HG02852 (cell line): ENCODE results near the gene NPW.

ENCODE experiments used
- ATAC-seq: cut with Tn5 transposase; IDR thresholded peaks from one replicate; pipeline ENCODE4 v1.9.1; 2021; ENCODE audit warnings: mild to moderate bottlenecking, moderate library complexity; ENCODE audit not compliant: unreplicated experiment

NPW gene

GRCh38 chr16:2034696-2035430, 15.3 kb downstream of the NPW start:
- ATAC-seq, result no peak

GRCh38 chr16:2035431-2036199, 16.0 kb downstream of the NPW start:
- ATAC-seq, result no peak

- no peak for ATAC-seq
Measured at GRCh38 chr16:2036200-2036966, 16.8 kb downstream of the NPW start.

GRCh38 chr16:2037115-2037514, 17.5 kb downstream of the NPW start:
- ATAC-seq, result no peak

GRCh38 chr16:2037647-2038381, 18.2 kb downstream of the NPW start:
- no peak for ATAC-seq

- ATAC-seq, result no peak
Measured at GRCh38 chr16:2038382-2039231, 19.0 kb downstream of the NPW start.

GRCh38 chr16:2039274-2040031, 19.9 kb downstream of the NPW start:
- no peak for ATAC-seq

- ATAC-seq, result no peak
Measured at GRCh38 chr16:2040041-2040786, 20.6 kb downstream of the NPW start.

- no peak for ATAC-seq
Measured at GRCh38 chr16:2040787-2041522, 21.4 kb downstream of the NPW start.

GRCh38 chr16:2042171-2042985, 22.8 kb downstream of the NPW start:
- no peak for ATAC-seq

- no peak for ATAC-seq
Measured at GRCh38 chr16:2042986-2043666, 23.5 kb downstream of the NPW start.

- no peak for ATAC-seq
Measured at GRCh38 chr16:2043667-2044451, 24.3 kb downstream of the NPW start.

- ATAC-seq, result no peak
Measured at GRCh38 chr16:2044541-2044940, 25.0 kb downstream of the NPW start.

- ATAC-seq, result no peak
Measured at GRCh38 chr16:2045965-2046892, 26.6 kb downstream of the NPW start.

GRCh38 chr16:2046893-2047329, 27.3 kb downstream of the NPW start:
- ATAC-seq, result no peak
